GM12864 (cell line): Measurements from ENCODE around the gene TRPM3.

ENCODE experiments used
- DNase-seq: peaks from one replicate; pipeline ENCODE4 v3.0.0-alpha.2; 2011; ENCODE audit warnings: low read depth
- H3K4me3 ChIP-seq: 2 replicates; pipeline ENCODE4 v1.5.1; 2011; ENCODE audit warnings: mild to moderate bottlenecking, low read depth, low read length, control low read depth
- CTCF ChIP-seq: IDR thresholded peaks from 2 replicates; pipeline ENCODE4 v1.5.1; 2011; ENCODE audit warnings: low read depth, mild to moderate bottlenecking, moderate library complexity, low read length, control low read depth, inconsistent platforms; ENCODE audit errors: missing control alignments

TRPM3 gene

DNA sequence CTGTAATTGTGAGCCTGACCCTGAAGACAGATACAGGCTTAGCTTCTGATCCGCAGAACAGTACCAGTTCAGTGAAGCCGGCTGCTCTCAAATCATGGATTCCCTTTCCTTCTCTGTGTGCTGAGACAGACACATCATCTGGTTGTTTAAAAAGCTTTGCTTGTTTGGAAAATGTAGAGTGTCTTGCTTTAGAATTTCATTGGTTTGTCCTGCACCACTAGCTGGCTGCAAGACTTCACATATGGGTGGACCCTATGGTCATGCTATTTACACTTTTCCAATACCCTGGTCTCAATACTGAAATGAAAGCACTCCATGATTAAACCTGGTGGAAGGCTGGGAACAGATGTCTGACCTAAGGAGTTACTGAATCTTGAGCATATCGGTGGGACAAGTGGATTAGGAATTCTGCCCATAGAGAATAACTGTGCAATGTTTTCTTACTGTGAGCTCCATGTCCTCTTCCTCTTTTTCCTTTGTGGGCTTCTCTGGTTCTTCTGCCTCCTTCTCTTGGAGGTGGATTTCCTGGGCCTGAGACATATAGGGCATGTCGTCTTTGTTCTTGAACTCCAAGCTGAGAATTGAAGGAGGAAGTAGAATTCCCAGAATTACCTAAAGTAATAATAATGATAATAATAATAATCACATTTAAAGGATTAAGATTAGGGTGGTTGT, 505.8 kb downstream of the TRPM3 start:
- H3K4me3 ChIP-seq = no peak overlapping the region
- no peak for TF ChIP-seq CTCF
- DNase-seq = no peak

DNA sequence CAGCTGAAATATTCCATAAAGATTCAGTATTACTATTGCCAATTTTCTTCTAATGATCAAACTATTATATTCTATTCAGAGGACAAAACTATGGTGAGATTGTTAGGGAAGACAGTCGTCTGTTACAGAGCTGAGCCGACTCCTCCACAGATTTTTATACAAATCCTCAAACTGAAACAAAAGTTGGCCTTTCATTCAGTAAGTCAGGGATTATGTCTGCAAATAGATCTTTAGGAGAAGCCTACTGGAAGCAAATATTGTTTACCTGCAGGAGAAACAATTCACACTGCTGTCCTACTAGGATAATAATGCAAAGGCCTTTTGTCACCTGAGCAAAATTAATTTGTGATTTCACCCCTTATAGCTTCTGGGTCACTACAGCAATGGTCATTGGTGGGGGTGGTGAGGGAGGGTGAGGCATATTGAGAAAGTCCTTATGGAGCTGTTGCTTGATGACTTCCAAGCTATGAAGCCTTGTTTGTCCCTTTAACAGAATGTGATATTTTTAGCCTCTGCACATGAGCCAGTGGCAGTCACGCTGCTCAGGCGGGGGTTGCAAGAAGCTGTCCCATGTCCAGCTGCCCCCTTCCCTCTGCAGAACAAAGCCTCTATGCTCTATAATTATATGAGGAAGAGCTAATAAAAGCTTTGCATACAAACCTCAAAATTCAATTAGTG, 506.5 kb downstream of the TRPM3 start:
- no peak overlapping the region for H3K4me3 ChIP-seq
- no peak for TF ChIP-seq CTCF
- no peak for DNase-seq

DNA sequence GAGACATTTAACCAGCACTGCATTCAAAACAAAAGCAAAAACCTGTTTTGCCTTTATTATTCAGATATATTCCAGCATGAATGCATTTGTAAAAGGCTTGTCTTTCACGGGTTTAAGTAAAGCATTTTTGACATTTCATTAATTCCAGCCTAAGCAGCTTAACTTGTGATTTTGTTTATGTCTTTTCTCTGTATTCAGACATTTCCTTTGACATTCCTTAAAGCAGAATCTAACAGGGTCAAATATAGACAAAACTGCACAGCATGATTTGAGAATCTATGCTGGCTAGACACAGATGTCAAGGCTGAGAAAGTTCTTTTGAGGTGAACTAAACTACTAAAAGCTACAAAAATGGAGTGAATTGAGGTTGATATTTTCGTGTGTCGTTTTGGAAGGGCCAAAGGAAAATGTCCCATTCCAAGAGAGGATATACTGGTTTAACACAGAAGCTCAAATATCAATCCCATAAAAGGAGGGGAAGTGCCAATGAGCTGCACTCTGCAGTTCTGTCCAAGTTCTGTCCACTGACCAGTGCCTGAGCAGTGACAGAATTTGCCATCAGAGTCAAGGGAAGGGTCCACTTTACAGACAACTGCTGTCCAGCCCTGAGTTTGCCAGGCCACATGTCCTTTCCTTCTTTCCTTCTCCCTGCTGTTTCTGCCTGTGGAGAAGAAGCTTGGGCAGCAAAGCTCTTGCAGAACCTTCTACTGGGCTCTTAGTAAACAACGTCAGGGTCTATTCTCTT, 508.2 kb downstream of the TRPM3 start:
- no peak for TF ChIP-seq CTCF
- no peak for DNase-seq
- H3K4me3 ChIP-seq = no peak overlapping the region

- TF ChIP-seq CTCF = no peak
- H3K4me3 ChIP-seq = no peak overlapping the region
- no peak for DNase-seq
These were observed 511.2 kb downstream of the TRPM3 start for GRCh38 chr9:70610287-70610644.

DNA sequence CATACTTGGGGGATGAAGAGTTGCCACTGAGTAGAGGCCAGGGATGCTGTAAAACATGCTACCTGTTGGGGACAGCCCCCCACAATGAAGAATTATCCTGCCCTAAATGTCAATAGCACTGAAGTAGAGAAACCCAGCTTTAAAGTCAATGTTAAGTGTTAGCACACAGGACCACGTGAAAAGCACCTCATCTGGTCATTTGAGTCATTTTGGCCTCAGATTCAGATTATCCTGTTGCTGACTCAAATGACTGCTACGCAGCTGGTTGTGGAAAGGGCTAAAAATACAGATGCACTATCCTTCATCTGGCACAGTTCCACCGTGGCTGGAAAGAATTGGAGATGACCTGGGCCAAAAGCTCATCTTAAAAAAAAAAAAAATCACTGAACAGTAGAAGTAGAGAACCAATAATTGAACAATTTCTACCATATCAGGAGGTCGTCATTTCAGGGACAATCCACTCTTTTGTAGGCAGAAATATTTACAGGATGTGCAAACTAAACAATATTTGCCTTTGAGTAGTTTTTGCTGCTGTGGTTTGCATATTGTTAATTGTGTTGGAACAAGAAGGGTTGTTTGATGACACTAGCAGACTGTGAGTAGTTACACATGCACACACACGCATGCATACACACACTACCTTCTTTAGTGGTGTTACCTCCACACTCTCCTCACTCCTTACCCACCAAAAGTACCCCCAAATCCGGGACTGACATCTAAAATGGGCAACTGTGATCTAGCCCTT, 511.7 kb downstream of the TRPM3 start:
- no peak overlapping the region for H3K4me3 ChIP-seq
- TF ChIP-seq CTCF = no peak
- DNase-seq = no peak

GRCh38 chr9:70609011-70609410, 512.4 kb downstream of the TRPM3 start:
- H3K4me3 ChIP-seq = no peak overlapping the region
- no peak for TF ChIP-seq CTCF
- no peak for DNase-seq
